ENCODE data around the gene PKHD1. TPM values are rescaled to one million over a fixed set of nuclear protein-coding genes. Genes with fewer than 3 reads are reported as not detected.

The PKHD1 gene
- total RNA-seq, 1 donor from 2014 or later, result 1.3 TPM

DNA sequence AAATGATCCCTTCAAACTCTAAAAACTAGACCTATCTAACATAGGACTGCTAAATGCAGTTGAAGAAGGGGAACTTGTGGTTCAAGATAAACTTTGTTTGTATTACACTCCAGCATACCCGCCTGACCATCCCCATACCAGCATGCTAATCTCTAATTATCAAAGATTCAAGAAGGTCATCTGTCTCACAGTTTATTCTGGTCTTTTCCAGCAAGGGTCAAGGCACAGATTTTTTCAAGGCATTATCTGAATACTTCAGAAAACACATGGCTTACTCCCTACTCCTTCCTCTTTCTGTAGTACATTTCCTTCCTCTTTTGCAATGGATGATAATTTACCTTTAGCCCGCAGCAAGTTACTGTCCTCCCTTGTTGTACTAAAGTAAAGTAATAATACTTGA, 174.1 kb downstream of the PKHD1 start:
- no peaks in the 10 kb centered on the region for H3K9me3 Mint-ChIP-seq (ENCODE audit: low read depth)
- H3K27ac Mint-ChIP-seq, result no peak overlapping the region
- no peaks in the 10 kb centered on the region for H3K4me1 Mint-ChIP-seq (ENCODE audit: low read depth)
- DNase-seq (ENCODE audit: low spot score, unreplicated experiment), result no peak
- H3K36me3 Mint-ChIP-seq (ENCODE audit: insufficient read depth), result no peaks in the 10 kb centered on the region
- H3K4me3 Mint-ChIP-seq (ENCODE audit: low read depth), result no peak overlapping the region
- TF ChIP-seq, protein P1, sequence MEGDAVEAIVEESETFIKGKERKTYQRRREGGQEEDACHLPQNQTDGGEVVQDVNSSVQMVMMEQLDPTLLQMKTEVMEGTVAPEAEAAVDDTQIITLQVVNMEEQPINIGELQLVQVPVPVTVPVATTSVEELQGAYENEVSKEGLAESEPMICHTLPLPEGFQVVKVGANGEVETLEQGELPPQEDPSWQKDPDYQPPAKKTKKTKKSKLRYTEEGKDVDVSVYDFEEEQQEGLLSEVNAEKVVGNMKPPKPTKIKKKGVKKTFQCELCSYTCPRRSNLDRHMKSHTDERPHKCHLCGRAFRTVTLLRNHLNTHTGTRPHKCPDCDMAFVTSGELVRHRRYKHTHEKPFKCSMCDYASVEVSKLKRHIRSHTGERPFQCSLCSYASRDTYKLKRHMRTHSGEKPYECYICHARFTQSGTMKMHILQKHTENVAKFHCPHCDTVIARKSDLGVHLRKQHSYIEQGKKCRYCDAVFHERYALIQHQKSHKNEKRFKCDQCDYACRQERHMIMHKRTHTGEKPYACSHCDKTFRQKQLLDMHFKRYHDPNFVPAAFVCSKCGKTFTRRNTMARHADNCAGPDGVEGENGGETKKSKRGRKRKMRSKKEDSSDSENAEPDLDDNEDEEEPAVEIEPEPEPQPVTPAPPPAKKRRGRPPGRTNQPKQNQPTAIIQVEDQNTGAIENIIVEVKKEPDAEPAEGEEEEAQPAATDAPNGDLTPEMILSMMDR (IDR thresholded peaks at IDR 0.05; ENCODE audit: unreplicated experiment), result no peak
- H3K27me3 Mint-ChIP-seq, result no peaks in the 10 kb centered on the region

DNA sequence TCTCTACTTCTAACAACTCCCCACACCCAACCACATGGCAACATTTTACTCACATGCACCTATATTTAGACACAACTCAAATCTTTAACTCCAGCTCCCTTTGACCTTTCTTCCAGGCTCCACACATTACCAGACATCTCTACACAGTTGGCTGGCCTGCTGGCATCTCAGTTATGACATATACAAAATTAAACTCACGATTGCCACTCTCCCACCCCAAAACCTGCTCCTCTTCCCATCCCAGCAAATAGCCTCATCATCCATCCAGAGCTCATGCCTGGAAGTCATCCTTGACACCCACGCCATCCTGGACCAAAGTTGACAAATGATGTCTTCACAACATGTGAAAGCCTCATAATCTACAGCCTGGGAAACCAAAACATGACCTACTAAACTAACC, 176.6 kb downstream of the PKHD1 start:
- no peak for DNase-seq (ENCODE audit: low spot score, unreplicated experiment)
- no peak overlapping the region for H3K27ac Mint-ChIP-seq
- H3K9me3 Mint-ChIP-seq (ENCODE audit: low read depth), result no peaks in the 10 kb centered on the region
- no peaks in the 10 kb centered on the region for H3K36me3 Mint-ChIP-seq (ENCODE audit: insufficient read depth)
- H3K4me1 Mint-ChIP-seq (ENCODE audit: low read depth), result no peaks in the 10 kb centered on the region
- no peaks in the 10 kb centered on the region for H3K27me3 Mint-ChIP-seq
- TF ChIP-seq, protein P1 (IDR thresholded peaks at IDR 0.05; ENCODE audit: unreplicated experiment), result no peak
- H3K4me3 Mint-ChIP-seq (ENCODE audit: low read depth), result no peak overlapping the region

GRCh38 chr6:51908243-51908642, 179.2 kb downstream of the PKHD1 start:
- no peak overlapping the region for H3K27ac Mint-ChIP-seq
- no peaks in the 10 kb centered on the region for H3K36me3 Mint-ChIP-seq (ENCODE audit: insufficient read depth)
- TF ChIP-seq, protein P1 (IDR thresholded peaks at IDR 0.05; ENCODE audit: unreplicated experiment), result no peak
- no peaks in the 10 kb centered on the region for H3K27me3 Mint-ChIP-seq
- no peaks in the 10 kb centered on the region for H3K4me1 Mint-ChIP-seq (ENCODE audit: low read depth)
- no peak for DNase-seq (ENCODE audit: low spot score, unreplicated experiment)
- H3K9me3 Mint-ChIP-seq (ENCODE audit: low read depth), result no peaks in the 10 kb centered on the region
- H3K4me3 Mint-ChIP-seq (ENCODE audit: low read depth), result no peak overlapping the region

DNA sequence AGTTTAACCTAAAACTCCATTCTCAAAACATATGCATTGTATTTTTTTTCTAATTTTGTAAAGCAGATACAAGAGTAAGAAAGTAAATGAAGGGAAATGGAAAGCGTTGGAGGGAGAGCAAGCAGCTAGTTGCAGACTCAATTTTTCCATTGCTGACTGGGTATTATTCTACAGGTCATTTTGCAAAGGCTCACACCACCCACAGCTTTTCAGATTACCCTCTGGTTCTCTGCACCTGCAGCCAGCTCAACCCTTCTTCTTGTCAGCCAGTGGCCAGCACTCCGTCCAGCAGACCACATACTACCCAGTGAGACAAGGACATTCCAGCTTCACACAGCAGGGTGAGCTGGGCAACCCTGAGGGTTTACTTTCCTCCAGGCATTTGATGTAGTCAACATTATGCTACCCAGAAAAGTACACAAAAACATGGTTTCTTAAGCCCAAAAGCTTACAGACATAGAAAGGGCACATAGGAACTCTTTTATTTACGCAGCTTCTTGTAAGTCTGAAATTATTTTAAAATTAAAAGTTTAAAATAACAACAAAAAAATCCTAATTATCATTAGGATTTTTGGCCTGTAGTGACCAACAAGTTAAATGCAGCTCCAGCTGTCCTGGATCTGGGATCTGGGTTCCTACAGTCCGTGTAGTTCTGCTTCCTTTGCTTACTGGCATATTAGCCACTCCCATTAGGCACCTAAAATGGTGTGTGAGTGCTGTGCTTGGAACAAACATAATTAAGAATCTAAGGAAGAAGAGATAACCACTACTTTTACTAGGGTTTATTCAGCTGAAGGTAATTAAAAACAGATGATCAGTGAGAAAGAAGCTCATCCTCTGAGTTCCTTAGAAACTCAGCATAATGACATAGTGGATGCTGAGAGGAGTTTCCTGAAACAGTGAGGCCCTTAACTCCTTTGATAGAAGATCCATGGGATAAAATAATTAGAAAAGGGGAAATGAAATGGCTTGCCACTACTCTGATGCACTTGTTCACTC, 185.3 kb downstream of the PKHD1 start:
- no peak overlapping the region for H3K27ac Mint-ChIP-seq
- no peaks in the 10 kb centered on the region for H3K36me3 Mint-ChIP-seq (ENCODE audit: insufficient read depth)
- no peak for DNase-seq (ENCODE audit: low spot score, unreplicated experiment)
- no peaks in the 10 kb centered on the region for H3K9me3 Mint-ChIP-seq (ENCODE audit: low read depth)
- no peak overlapping the region for H3K4me3 Mint-ChIP-seq (ENCODE audit: low read depth)
- TF ChIP-seq, protein P1 (IDR thresholded peaks at IDR 0.05; ENCODE audit: unreplicated experiment), result no peak
- H3K27me3 Mint-ChIP-seq, result no peaks in the 10 kb centered on the region
- H3K4me1 Mint-ChIP-seq (ENCODE audit: low read depth), result no peaks in the 10 kb centered on the region

- no peaks in the 10 kb centered on the region for H3K9me3 Mint-ChIP-seq (ENCODE audit: low read depth)
- H3K27me3 Mint-ChIP-seq, result no peaks in the 10 kb centered on the region
- H3K27ac Mint-ChIP-seq, result no peak overlapping the region
- H3K36me3 Mint-ChIP-seq (ENCODE audit: insufficient read depth), result no peaks in the 10 kb centered on the region
- no peak for DNase-seq (ENCODE audit: low spot score, unreplicated experiment)
- peaks cover 3% of the 10 kb centered on the region for H3K4me1 Mint-ChIP-seq (ENCODE audit: low read depth)
- TF ChIP-seq, protein P1 (IDR thresholded peaks at IDR 0.05; ENCODE audit: unreplicated experiment), result no peak
- H3K4me3 Mint-ChIP-seq (ENCODE audit: low read depth), result no peak overlapping the region
Measured at GRCh38 chr6:51893366-51893765, 194.0 kb downstream of the PKHD1 start.
